Spinal cord (tissue), 10 donors: ENCODE results near the gene ARHGAP26. TPM values are rescaled to one million over a fixed set of nuclear protein-coding genes. Genes with fewer than 3 reads are reported as not detected.

Experiments
- DNase-seq, 6 donors: peaks; one replicate each; pipeline versions ENCODE4 v3.0.0 to v3.0.0-alpha.2; 2013 to 2015; ENCODE audit warnings: low spot score in 6 of 6, low read depth in 4 of 6
- H3K27ac ChIP-seq: one replicate; pipeline ENCODE4 v1.5.1; 2013; ENCODE audit warnings: low read depth, low read length, control low read depth
- H3K27me3 ChIP-seq: one replicate; pipeline ENCODE4 v1.6.1; 2013; ENCODE audit warnings: low read length; ENCODE audit not compliant: control insufficient read depth, insufficient read depth
- H3K36me3 ChIP-seq: one replicate; pipeline ENCODE4 v1.6.1; 2013; ENCODE audit warnings: low read length; ENCODE audit not compliant: control insufficient read depth, insufficient read depth
- H3K4me1 ChIP-seq: one replicate; pipeline ENCODE4 v1.6.1; 2013; ENCODE audit warnings: low read length; ENCODE audit not compliant: control insufficient read depth, insufficient read depth
- H3K4me3 ChIP-seq: one replicate; pipeline ENCODE4 v1.5.1; 2013; ENCODE audit warnings: low read depth, low read length, control low read depth
- H3K9me3 ChIP-seq: one replicate; pipeline ENCODE4 v1.6.1; 2013; ENCODE audit warnings: low read length; ENCODE audit not compliant: control insufficient read depth, insufficient read depth
- WGBS: methylation state at CpG from one replicate; pipeline ENCODE4 v1.1.5; 2013; ENCODE audit warnings: missing lambda C conversion rate; ENCODE audit not compliant: insufficient coverage; 5-methylcytosine and 5-hydroxymethylcytosine counted together
- polyA plus RNA-seq, 2 donors: library from polyadenylated mRNA; unstranded; fragments of 120-200 nt; gene quantifications; one replicate each; pipeline ENCODE4 v1.2.1, GENCODE V29; 2013; ENCODE audit not compliant: insufficient read length in 2 of 2
- total RNA-seq, 2 donors: library from RNA; depleted of rRNA in 1 of 2; stranded (reverse); fragments of 120-200 nt in 1 of 2; fragments of >200 nt in 1 of 2; gene quantifications; one replicate each; pipeline versions ENCODE4 v1.2.3 to v1.2.4, GENCODE V29; 2013 to 2014
- donor health status: healthy.

ARHGAP26 gene
- total and polyA plus RNA-seq, 4 donors = 21.9 to 39.7 (median 22.4) TPM

DNA sequence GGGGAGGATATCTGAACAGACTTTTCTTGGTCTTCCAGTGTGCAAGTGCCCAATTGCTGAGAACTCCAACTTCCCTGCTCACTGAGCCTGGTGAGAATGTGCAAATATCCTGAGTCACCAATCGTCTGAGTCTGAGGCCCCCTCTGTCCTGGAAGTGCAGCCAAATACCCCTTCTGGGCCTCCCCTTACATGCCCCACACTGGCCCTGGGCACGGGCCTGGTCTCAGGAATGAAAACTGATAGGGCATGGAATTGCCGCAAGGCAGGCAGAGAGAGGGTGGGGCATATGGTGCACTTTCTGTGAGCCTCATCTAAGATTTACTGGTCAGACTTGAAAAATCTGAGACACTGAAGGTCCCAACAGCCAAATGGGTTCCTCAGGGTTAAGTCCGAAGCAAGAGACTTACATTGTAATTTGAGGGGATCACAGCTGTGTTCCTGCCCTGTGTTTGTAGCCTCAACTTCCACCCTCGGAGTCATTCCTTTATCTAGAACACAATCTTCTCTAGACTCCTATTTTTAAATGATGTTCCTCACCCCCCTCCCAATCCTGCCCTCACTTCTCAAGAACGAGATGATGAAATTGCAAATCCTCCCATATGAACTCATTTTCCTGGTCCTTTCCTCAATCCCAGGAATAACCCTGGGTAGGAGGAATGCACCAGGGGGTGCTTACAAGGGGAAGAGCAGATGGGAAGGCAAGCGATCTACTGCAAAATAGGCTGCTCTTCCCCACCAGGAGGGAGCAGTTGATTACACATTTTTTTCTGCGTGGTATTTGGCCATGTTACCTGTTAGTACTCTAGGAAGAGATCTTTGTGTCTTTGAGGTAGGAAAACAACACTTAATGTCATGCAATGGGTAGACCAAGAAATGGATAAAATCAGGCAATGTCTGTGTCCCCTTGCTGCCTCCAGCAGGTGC, 34.6 kb upstream of the ARHGAP26 start:
- Histone ChIP-seq H3K4me3 (no peak overlapping the region), H3K27ac (no peak overlapping the region), H3K4me1 (peaks cover 5% of the 10 kb centered on the region), H3K9me3 (no peaks in the 10 kb centered on the region), H3K36me3 (no peaks in the 10 kb centered on the region), H3K27me3 (no peaks in the 10 kb centered on the region)
- no peak for DNase-seq
- 67% methylated on average over 5 of the region's 8 CpGs for WGBS

DNA sequence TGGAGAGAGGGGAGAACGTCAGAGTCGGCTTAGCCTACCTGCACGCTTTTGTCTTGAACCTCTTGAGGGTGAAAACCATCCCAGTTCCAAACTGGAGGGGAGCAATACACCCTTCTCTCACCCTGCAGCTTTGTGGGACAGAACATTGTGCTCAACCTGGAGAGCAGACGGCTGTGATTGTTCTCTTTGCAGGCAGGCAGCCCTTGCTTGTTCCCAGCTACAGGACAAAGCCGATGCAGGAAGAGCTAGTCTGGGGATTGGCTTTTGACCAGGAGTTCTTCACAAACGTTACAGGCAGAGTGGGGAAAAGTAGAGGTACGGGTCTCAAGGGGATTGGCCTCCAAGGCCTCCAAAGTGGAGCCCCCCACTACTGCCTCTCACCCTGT, 33.9 kb upstream of the ARHGAP26 start:
- no peaks in the 10 kb centered on the region for H3K9me3 ChIP-seq
- DNase-seq = no peak
- no peaks in the 10 kb centered on the region for H3K36me3 ChIP-seq
- WGBS = 46% methylated on average over 4 of the region's 7 CpGs
- H3K4me3 ChIP-seq = no peak overlapping the region
- no peaks in the 10 kb centered on the region for H3K27me3 ChIP-seq
- H3K4me1 ChIP-seq = peaks cover 5% of the 10 kb centered on the region
- H3K27ac ChIP-seq = no peak overlapping the region

GRCh38 chr5:142737179-142737578, 33.0 kb upstream of the ARHGAP26 start:
- 76% methylated on average over 3 of the region's 5 CpGs for WGBS
- H3K27me3 ChIP-seq = no peaks in the 10 kb centered on the region
- peaks cover 5% of the 10 kb centered on the region for H3K4me1 ChIP-seq
- no peak overlapping the region for H3K27ac ChIP-seq
- H3K4me3 ChIP-seq = no peak overlapping the region
- H3K9me3 ChIP-seq = no peaks in the 10 kb centered on the region
- H3K36me3 ChIP-seq = no peaks in the 10 kb centered on the region
- no peak for DNase-seq

DNA sequence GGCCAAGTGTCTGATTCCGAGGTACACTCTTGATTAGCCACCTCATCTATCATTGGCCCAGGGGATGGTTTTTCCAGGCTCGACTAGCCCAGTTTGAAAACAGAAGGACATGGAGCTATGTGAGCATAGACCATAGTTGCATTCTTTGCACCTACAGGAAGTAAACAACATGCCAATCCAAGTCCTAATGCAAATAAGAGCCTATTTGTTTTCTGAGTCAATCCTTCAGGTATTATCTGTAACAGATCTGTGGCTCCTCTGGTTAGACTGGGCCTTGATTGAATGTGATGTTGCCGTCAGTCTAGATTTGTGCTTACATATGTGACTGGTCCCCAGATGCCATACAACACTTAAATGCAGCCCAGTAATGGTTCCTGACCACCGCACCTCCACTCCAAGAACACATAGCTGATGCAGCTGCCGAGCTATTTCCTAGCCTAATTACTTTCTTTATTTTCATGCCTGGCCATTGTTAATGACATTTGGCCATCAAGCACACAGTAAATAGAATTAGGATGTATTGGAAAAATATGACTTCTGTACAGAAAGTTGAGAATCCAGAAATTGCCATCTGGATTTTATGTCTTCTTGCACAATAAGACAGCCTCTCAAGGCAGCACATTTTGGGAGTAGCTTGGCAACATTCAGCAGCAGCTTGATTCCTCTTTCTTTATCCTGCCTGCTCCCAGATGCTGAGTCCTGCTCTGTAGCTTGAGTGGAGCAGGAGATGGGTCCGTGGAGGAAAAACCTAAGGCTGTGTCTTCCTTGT, 29.5 kb upstream of the ARHGAP26 start:
- H3K36me3 ChIP-seq = no peaks in the 10 kb centered on the region
- H3K4me1 ChIP-seq = no peaks in the 10 kb centered on the region
- no peak overlapping the region for H3K4me3 ChIP-seq
- 86% methylated on average over 2 of the region's 6 CpGs for WGBS
- H3K27me3 ChIP-seq = no peaks in the 10 kb centered on the region
- H3K9me3 ChIP-seq = no peaks in the 10 kb centered on the region
- H3K27ac ChIP-seq = no peak overlapping the region
- peak in 1 of 6 donors; percentile 42 for DNase-seq

DNA sequence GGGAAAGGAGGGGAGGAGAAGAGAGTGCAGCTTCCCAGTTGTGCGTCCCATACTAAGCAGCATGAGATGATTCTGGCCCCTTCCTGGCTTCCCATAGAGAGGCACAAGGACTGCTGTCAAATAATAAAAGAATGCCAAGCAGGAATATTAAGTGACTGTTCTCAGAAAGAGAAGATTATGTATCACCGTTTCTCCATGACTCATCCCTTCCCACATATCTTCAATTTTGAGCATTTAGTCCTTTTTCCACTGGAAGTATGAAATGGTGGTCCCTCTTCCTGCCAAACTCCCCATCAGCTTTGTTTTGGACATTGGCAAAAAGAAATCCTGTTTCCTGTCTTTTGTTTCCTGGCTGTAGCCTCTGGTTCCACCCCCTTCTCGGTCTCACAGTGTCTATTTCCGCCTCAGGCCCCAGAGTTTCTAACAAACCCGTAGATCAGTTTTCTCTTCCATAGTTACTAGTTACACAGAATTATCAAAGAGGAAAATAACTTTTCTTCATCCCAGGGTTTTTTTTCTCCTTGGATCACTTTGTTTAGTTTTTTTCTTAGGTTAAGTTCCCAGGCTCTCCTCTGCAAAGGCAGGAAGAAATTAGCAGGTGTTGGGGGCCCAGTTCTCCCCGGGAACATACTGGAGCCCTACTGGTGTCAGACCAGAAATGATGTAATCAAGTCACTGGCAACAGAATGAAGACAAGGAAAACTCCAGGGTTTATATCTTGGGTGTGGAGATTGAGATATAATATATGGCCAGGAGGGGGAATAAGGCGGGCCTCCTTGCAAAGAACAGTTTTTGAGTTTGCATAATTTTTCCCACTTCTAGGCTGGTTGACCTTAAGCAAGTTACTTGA, 26.4 kb upstream of the ARHGAP26 start:
- peak in 1 of 6 donors; percentile 22 for DNase-seq
- Histone ChIP-seq H3K4me1 (no peaks in the 10 kb centered on the region), H3K9me3 (no peaks in the 10 kb centered on the region), H3K36me3 (no peaks in the 10 kb centered on the region), H3K27ac (no peak overlapping the region), H3K27me3 (no peaks in the 10 kb centered on the region), H3K4me3 (no peak overlapping the region)
- 47% methylated on average over 5 of the region's 7 CpGs for WGBS

- Histone ChIP-seq H3K27ac (no peak overlapping the region), H3K9me3 (no peaks in the 10 kb centered on the region), H3K36me3 (no peaks in the 10 kb centered on the region), H3K4me1 (no peaks in the 10 kb centered on the region), H3K4me3 (no peak overlapping the region), H3K27me3 (no peaks in the 10 kb centered on the region)
- no peak for DNase-seq
- 100% methylated on average over 2 of the region's 4 CpGs for WGBS
Observed at GRCh38 chr5:142745268-142745667, 24.9 kb upstream of the ARHGAP26 start.

- no peak overlapping the region for H3K27ac ChIP-seq
- H3K4me3 ChIP-seq = no peak overlapping the region
- H3K9me3 ChIP-seq = no peaks in the 10 kb centered on the region
- 100% methylated on average over 2 of the region's 4 CpGs for WGBS
- no peaks in the 10 kb centered on the region for H3K27me3 ChIP-seq
- H3K36me3 ChIP-seq = no peaks in the 10 kb centered on the region
- H3K4me1 ChIP-seq = no peaks in the 10 kb centered on the region
- peak in 1 of 6 donors; percentile 70 for DNase-seq
Observed at GRCh38 chr5:142746532-142747433, 23.4 kb upstream of the ARHGAP26 start.

DNA sequence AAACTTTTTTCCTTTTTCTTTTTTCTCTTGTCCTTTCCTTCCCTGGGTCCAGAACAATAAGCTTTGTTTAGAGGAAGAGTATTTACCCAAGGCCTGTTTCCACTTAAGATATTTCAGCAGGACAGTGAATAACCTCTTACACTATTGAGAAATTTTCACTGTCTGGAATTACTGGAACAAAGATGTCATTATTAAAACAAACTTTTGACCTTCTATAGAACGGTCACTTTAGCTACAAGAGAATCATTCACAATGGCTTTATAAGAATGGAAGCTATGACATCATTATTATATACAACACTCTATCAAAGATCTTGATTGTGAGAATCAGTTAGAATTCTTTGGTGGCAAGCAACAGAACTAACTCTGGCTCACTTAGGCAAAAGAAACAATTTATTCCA, 22.0 kb upstream of the ARHGAP26 start:
- H3K36me3 ChIP-seq = no peaks in the 10 kb centered on the region
- no peak overlapping the region for H3K27ac ChIP-seq
- no peaks in the 10 kb centered on the region for H3K9me3 ChIP-seq
- DNase-seq = no peak
- no peaks in the 10 kb centered on the region for H3K27me3 ChIP-seq
- H3K4me1 ChIP-seq = no peaks in the 10 kb centered on the region
- WGBS = no CpG with 5 or more reads among the region's 1 CpG
- no peak overlapping the region for H3K4me3 ChIP-seq
